Right lobe of liver (tissue), 6 donors: ENCODE data around the gene LIN52. TPM values are rescaled to one million over a fixed set of nuclear protein-coding genes. Genes with fewer than 3 reads are reported as not detected.
"Not testable (repeated sequence)": the region's sequence is repeated elsewhere in the genome, so short reads cannot be mapped to it uniquely, and the experiment has no call there.

Experiments
- ATAC-seq, 4 donors: fragments of 200-7000 bp; cut with Tn5 transposase; one replicate each; pipeline ENCODE4 v1.9.1; 2020; ENCODE audit warnings: mild to moderate bottlenecking in 4 of 4, moderate library complexity in 4 of 4
- DNase-seq, 3 donors: peaks; one replicate each; pipeline ENCODE4 v3.0.0-alpha.2; 2020
- H3K27ac ChIP-seq, 3 donors: fragments of 200-600 bp; one replicate each; pipeline ENCODE4 v1.8.0; 2022
- H3K27me3 ChIP-seq, 2 donors: fragments of 200-600 bp; one replicate each; pipeline ENCODE4 v1.8.0; 2022
- H3K36me3 ChIP-seq, 4 donors: fragments of 200-600 bp; sonication (generic) in 1 of 4; one replicate each; pipeline versions ENCODE4 v1.5.1 to v1.8.0; 2017 to 2022; ENCODE audit warnings: control low read depth in 1 of 4
- H3K4me1 ChIP-seq, 4 donors: fragments of 200-600 bp; sonication (generic) in 1 of 4; one replicate each; pipeline versions ENCODE4 v1.5.1 to v1.8.0; 2017 to 2022; ENCODE audit warnings: control low read depth in 1 of 4
- H3K4me3 ChIP-seq, 3 donors: fragments of 200-600 bp; one replicate each; pipeline ENCODE4 v1.8.0; 2022
- H3K9me3 ChIP-seq, 4 donors: fragments of 200-600 bp; sonication (generic) in 1 of 4; one replicate each; pipeline versions ENCODE4 v1.5.1 to v1.8.0; 2017 to 2022; ENCODE audit warnings: control low read depth in 1 of 4
- CTCF ChIP-seq, 4 donors: fragments of 200-600 bp in 3 of 4; fragments of 450-650 bp in 1 of 4; IDR thresholded peaks; one replicate each; pipeline versions ENCODE4 v1.5.1 to v1.8.0; 2016 to 2022; ENCODE audit warnings: antibody characterized with exemption in 4 of 4, mild to moderate bottlenecking in 2 of 4
- POLR2A ChIP-seq: fragments of 450-650 bp; IDR thresholded peaks from one replicate; pipeline ENCODE4 v1.6.1; 2017; ENCODE audit warnings: antibody characterized with exemption, mild to moderate bottlenecking
- WGBS: methylation state at CpG from one replicate; pipeline ENCODE4 v1.1.6; 2018; ENCODE audit warnings: low coverage, low lambda C conversion rate; ENCODE audit not compliant: insufficient coverage; ENCODE audit errors: missing lambda C conversion rate; 5-methylcytosine and 5-hydroxymethylcytosine counted together
- intact Hi-C, 2 donors: fragments of 100-400 bp; cut with DNase I; formaldehyde crosslinking; loops; one replicate each; pipeline versions ENCODE4 v1.11.2 to v1.14.1; 2022
- total RNA-seq, 6 experiments: library from RNA; depleted of rRNA in 2 of 6; stranded (reverse); fragments of >200 nt in 2 of 6; fragmentation: NEBNext Ultra II Directional in 3 of 6; extraction: Animal tissue kit (Norgen Biotek cat#: 25700) in 3 of 6; gene quantifications; one replicate each; pipeline versions ENCODE4 v1.1.0 to v1.2.4, GENCODE V29; 2016 to 2023
- donor health status: DM: no; HTN: yes; CAD: no.
- donor health status: DM: no; HTN: no; CAD: no.
- donor health status: DM: no; HTN: no; CAD: no.
- donor health status: DM: no; HTN: yes; CAD: no.
- donor health status: DM: no; HTN: yes; CAD: no.

The LIN52 gene
- total RNA-seq, 6 experiments from 2014 or later, result 2.3 to 59.5 (median 4.8) TPM

- no peaks in the 10 kb centered on the region for H3K9me3 ChIP-seq
Measured at GRCh38 chr14:74109369-74109768, 24.6 kb downstream of the LIN52 start.

GRCh38 chr14:74111395-74112216 is 26.9 kb downstream of the LIN52 start:
- H3K9me3 ChIP-seq, H3K27ac ChIP-seq, H3K36me3 ChIP-seq, H3K27me3 ChIP-seq, H3K4me3 ChIP-seq, DNase-seq, H3K4me1 ChIP-seq: not testable (repeated sequence)
- intact Hi-C loops, result loop anchor here (5.0 kb wide), 2 partner anchors 136 to 141 kb away; no protein-coding TSS in a partner anchor
- TF ChIP-seq CTCF (IDR thresholded peaks at IDR 0.05), result peak; percentile 60 to 65 (median 62)
- peak; percentile 87 to 93 (median 92) for ATAC-seq
- 73% methylated on average over 2 of the region's 13 CpGs for WGBS

More at GRCh38 chr14:74109369-74109768, 24.6 kb downstream of the LIN52 start:
- intact Hi-C loops, result no loop called here
- no peaks in the 10 kb centered on the region for H3K4me1 ChIP-seq
- no peak for DNase-seq
- H3K36me3 ChIP-seq, result no peaks in the 10 kb centered on the region
- H3K27ac ChIP-seq, result no peak overlapping the region
- H3K4me3 ChIP-seq, result no peak overlapping the region
- no peak for ATAC-seq
- H3K27me3 ChIP-seq, result no peaks in the 10 kb centered on the region
- 70% methylated on average over 1 of the region's 1 CpG for WGBS
- no peak for TF ChIP-seq CTCF (IDR thresholded peaks at IDR 0.05)
- no peak for TF ChIP-seq POLR2A

DNA sequence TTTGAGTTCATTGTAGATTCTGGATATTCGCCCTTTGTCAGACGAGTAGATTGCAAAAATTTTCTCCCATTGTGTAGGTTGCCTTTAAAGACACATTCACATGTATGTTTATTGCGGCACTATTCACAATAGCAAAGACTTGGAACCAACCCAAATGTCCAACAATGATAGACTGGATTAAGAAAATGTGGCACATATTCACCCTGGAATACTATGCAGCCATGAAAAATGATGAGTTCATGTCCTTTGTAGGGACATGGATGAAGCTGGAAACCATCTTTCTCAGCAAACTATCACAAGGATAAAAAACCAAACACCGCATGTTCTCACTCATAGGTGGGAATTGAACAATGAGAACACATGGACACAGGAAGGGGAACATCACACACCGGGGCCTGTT is 40.7 kb downstream of the LIN52 start:
- 75% methylated on average over 4 of the region's 5 CpGs for WGBS
- DNase-seq, H3K4me1 ChIP-seq, intact Hi-C loops, H3K4me3 ChIP-seq, ATAC-seq, H3K36me3 ChIP-seq, H3K9me3 ChIP-seq, H3K27ac ChIP-seq, H3K27me3 ChIP-seq: not testable (repeated sequence)

GRCh38 chr14:74126315-74127013 is 41.7 kb downstream of the LIN52 start:
- no peaks in the 10 kb centered on the region for H3K9me3 ChIP-seq
- TF ChIP-seq POLR2A (no peak), CTCF (IDR thresholded peaks at IDR 0.05) (no peak)
- no peaks in the 10 kb centered on the region for H3K4me1 ChIP-seq
- 100% methylated on average over 1 of the region's 1 CpG for WGBS
- H3K27ac ChIP-seq, result no peak overlapping the region
- intact Hi-C loops, result no loop called here
- no peak for DNase-seq
- no peaks in the 10 kb centered on the region for H3K27me3 ChIP-seq
- no peak for ATAC-seq
- H3K36me3 ChIP-seq, result no peaks in the 10 kb centered on the region
- no peak overlapping the region for H3K4me3 ChIP-seq

DNA sequence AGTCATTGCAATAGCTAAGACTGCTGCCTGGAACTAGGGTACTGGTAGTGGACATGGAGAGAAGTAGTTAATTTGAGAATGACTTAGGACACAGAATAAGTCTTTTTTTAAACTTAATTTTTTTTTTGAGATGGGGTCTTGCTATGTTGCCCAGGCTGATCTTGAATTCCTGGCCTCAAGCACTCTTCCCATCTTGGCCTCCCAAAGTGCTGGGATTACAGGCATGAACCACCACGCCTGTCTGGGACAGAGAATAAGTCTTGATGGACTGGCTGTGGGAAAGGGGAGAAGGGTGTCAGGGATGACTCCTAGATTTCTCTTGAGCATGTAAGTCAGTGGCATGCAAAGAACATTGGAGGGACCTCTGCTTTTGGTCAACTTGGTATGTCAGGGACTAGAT is 42.9 kb downstream of the LIN52 start:
- DNase-seq (no peak), ATAC-seq (no peak)
- no peak overlapping the region for H3K4me3 ChIP-seq
- WGBS, result 88% methylated on average over 1 of the region's 1 CpG
- H3K27me3 ChIP-seq, result no peaks in the 10 kb centered on the region
- intact Hi-C loops, result no loop called here
- H3K9me3 ChIP-seq, result no peaks in the 10 kb centered on the region
- H3K27ac ChIP-seq, result no peak overlapping the region
- H3K4me1 ChIP-seq, result no peaks in the 10 kb centered on the region
- H3K36me3 ChIP-seq, result no peaks in the 10 kb centered on the region
- TF ChIP-seq CTCF (IDR thresholded peaks at IDR 0.05) (no peak), POLR2A (no peak)
